Activated T-cell treated with anti-CD3 and anti-CD28 coated beads, Interleukin-2, amount 50 U/mL, for 4 hours (primary cell): ENCODE results near the gene SLC6A18. TPM values are rescaled to one million over a fixed set of nuclear protein-coding genes. Genes with fewer than 3 reads are reported as not detected.

Experiments used
- ATAC-seq, 2 donors: fragments of 200-7000 bp; cut with Tn5 transposase; one replicate each; pipeline ENCODE4 v1.10.0; 2021
- DNase-seq: peaks from one replicate; pipeline ENCODE4 v3.0.0-alpha.2; 2020
- H3K27me3 Mint-ChIP-seq: one replicate; pipeline ENCODE4 v1.8.0; 2021; ENCODE audit warnings: low read depth, mixed read lengths
- H3K36me3 Mint-ChIP-seq: one replicate; pipeline ENCODE4 v1.8.0; 2022; ENCODE audit warnings: mixed read lengths; ENCODE audit not compliant: insufficient read depth
- H3K4me1 Mint-ChIP-seq: one replicate; pipeline ENCODE4 v1.8.0; 2021; ENCODE audit warnings: low read depth, mixed read lengths
- H3K4me3 Mint-ChIP-seq: one replicate; pipeline ENCODE4 v1.8.0; 2021; ENCODE audit warnings: mild to moderate bottlenecking, moderate library complexity, mixed read lengths
- H3K9me3 Mint-ChIP-seq: one replicate; pipeline ENCODE4 v1.8.0; 2021; ENCODE audit warnings: mixed read lengths
- total RNA-seq, 3 donors: library from RNA; stranded (reverse); gene quantifications; one replicate each; pipeline ENCODE4 v1.2.1, GENCODE V29; 2021

SLC6A18 gene
- total RNA-seq, 3 donors from 2014 or later = not detected

DNA sequence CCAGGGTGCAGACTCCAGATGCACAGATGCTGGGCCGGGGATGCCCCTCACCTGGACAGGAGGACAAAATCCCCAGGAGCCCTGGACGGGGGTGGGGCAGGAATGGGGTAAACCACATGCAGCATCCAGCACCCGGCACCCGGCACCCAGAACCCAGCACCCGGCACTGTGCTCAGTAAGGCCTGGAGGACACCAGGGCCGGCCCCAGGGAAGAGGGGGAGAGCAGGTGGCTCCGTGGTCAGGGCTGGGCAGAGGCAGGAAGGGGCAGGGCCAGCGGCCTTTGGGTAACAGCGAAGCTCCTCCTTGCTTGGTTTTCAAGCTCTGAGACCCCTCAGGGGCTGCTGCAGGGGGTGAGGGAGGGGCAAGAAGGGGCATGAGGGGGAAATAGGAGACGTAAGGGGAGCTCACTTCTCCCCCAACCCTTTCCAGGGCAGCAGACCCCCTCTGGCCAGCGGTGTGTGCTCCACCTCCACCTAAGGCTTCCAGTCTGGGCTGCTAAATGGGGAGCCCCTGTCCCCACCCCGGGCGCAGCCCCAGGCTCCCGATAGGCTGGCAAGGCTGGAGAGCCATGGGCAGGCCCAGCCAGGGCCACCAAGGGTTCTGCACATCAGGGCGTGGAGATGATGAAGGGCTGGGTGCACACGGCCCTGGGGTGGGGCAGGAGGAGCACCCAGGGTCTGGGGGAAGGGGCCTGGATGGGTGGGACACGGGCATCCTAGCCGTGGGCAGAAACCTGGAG, 41.6 kb upstream of the SLC6A18 start:
- no peaks in the 10 kb centered on the region for H3K36me3 Mint-ChIP-seq
- DNase-seq (no peak), ATAC-seq (no peak)
- H3K27me3 Mint-ChIP-seq = peaks cover 7% of the 10 kb centered on the region
- H3K4me3 Mint-ChIP-seq = no peak overlapping the region
- H3K9me3 Mint-ChIP-seq = no peaks in the 10 kb centered on the region
- H3K4me1 Mint-ChIP-seq = no peaks in the 10 kb centered on the region

DNA sequence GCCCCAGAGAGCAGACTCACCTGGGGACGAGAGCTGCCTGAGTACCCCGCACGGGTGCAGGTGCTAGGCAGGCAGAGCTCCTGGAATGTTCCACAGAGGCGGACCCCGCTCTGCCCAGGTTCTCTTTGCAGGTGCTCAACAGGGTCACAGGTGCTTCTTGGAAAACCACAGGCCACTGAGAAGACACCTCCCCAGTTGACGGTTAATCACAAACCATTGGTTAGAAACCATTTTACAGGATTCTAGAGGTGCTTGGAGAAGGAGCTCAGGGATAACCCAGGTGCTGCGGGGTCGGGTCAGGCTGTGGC, 41.1 kb upstream of the SLC6A18 start:
- Mint-ChIP-seq H3K36me3 (no peaks in the 10 kb centered on the region), H3K4me1 (no peaks in the 10 kb centered on the region), H3K9me3 (no peaks in the 10 kb centered on the region), H3K27me3 (peaks cover 7% of the 10 kb centered on the region), H3K4me3 (no peak overlapping the region)
- DNase-seq = no peak
- no peak for ATAC-seq

DNA sequence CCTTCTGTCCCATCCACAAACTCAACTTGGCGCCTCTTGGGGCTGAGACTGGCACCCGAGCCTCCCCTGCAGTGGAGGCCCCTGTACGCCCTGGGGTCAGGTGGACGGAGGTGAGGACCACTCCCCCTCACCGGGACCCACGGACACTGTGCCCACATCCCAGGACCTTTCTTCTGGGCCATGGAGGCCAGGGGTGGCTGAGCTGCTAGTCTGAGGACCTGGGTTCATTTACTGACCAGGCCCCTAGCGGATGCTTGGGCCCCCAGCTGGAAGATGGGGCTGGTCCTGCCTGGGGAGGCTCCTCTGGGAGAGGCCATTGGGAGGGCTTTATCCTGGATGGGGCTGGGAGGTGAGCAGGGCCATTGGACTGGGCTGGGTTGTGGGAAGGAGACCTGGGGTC, 40.7 kb upstream of the SLC6A18 start:
- ATAC-seq = no peak
- Mint-ChIP-seq H3K36me3 (no peaks in the 10 kb centered on the region), H3K9me3 (no peaks in the 10 kb centered on the region), H3K4me1 (no peaks in the 10 kb centered on the region), H3K27me3 (peaks cover 7% of the 10 kb centered on the region), H3K4me3 (no peak overlapping the region)
- no peak for DNase-seq

DNA sequence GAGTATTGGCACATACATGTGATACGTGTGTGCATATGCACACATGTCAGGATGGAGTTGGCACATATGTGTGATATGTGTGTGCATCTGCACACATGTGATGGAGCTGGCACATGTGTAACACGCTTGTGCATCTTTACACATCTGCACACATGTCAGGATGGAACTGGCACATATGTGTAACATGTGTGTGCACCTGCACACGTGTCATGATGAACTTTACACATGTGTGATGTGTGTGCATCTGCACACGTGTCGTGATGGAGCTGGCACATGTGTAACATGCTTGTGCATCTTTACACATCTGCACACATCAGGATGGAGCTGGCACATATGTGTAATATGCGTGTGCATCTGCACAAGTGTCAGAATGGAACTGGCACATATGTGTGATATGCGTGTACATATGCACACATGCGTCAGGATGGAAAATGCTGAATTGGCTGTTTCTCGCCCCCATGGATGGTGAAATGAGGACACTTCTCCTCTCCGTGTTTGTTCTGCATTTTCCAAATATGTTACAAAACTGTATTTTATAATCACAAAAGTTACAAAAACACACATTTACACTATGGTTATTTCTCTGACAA, 40.0 kb upstream of the SLC6A18 start:
- ATAC-seq = no peak
- Mint-ChIP-seq H3K4me1 (no peaks in the 10 kb centered on the region), H3K4me3 (no peak overlapping the region), H3K27me3 (peaks cover 10% of the 10 kb centered on the region), H3K36me3 (no peaks in the 10 kb centered on the region), H3K9me3 (no peaks in the 10 kb centered on the region)
- no peak for DNase-seq

DNA sequence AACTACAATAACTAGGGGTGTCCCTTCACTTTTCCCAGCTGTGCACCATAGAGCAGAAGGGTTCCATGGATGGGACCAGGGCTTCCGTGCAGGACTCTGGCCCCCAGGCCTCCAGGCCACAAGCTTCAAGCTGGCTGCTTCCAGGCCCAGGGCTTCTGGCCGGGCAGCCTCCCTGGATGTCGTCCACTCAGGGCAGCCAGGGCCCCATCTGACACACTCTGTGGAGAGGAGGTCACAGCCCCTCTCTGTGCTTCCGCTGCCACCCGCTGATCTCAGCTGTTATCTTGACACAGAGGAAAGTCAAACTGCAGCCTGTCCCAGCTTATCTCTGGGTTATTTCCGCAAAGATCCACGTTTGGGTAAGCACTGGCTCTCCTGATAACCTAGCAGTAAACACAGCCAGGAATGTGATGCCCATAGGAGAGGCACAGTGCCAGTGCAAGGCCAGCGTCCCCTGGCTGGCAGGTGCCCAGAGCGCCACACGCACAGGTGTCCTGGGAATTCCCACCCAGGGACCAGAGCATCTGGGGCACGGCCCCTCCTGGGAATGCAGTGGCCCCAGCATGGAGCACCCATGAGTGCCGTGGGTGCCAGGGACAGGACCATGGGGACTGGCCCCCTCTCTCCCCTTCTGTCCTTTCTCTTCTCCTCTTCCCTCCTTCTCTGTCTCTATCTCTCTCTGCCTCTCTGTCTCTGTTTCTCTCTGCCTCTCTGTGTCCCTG, 39.4 kb upstream of the SLC6A18 start:
- Mint-ChIP-seq H3K9me3 (no peaks in the 10 kb centered on the region), H3K36me3 (no peaks in the 10 kb centered on the region), H3K4me1 (no peaks in the 10 kb centered on the region), H3K27me3 (peaks cover 17% of the 10 kb centered on the region), H3K4me3 (no peak overlapping the region)
- DNase-seq (no peak), ATAC-seq (no peak)

DNA sequence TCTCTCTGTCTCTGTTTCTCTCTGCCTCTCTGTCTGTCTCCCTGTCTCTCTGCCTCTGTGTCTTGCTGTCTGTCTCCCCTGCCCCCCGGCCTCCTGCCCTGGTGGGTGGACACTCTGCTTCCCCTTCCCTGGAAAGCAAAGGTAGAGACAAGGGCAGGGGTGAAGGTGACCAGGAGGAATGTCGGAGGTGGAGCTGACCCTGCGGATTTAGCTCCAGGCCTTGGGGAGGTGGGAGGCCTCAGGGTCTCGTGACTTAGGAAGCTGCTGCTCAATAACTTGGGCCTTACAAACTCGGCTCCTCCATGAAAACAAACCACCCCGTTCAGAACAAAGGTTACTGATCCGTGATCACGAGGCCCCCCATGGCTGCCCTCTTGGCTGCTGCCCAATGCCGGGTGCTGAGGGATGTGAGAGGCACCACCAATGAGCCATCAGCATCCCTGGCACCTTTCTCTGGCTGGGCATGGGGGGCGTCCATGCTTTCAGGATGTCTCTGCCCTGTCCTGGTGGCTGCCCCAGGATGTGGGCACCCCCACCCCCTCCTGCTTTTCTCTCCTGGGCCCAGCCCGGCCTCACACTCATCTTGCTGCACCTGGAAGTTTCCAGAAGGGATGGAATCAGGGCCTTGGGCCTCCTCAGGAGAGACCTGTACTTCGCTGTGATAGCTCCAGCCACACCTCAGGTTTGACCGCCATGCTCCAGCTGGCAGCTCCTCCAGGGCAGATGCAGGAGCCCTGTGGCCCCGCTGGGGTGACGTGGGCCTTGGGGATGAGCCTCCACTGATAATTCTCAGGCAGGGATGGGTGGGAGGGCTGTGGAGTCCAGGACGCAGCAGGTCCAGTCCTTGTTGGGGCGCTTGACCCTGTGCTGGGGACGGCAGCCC, 38.6 kb upstream of the SLC6A18 start:
- Mint-ChIP-seq H3K36me3 (no peaks in the 10 kb centered on the region), H3K4me3 (no peak overlapping the region), H3K9me3 (no peaks in the 10 kb centered on the region), H3K27me3 (peaks cover 20% of the 10 kb centered on the region), H3K4me1 (no peaks in the 10 kb centered on the region)
- ATAC-seq (no peak), DNase-seq (no peak)

DNA sequence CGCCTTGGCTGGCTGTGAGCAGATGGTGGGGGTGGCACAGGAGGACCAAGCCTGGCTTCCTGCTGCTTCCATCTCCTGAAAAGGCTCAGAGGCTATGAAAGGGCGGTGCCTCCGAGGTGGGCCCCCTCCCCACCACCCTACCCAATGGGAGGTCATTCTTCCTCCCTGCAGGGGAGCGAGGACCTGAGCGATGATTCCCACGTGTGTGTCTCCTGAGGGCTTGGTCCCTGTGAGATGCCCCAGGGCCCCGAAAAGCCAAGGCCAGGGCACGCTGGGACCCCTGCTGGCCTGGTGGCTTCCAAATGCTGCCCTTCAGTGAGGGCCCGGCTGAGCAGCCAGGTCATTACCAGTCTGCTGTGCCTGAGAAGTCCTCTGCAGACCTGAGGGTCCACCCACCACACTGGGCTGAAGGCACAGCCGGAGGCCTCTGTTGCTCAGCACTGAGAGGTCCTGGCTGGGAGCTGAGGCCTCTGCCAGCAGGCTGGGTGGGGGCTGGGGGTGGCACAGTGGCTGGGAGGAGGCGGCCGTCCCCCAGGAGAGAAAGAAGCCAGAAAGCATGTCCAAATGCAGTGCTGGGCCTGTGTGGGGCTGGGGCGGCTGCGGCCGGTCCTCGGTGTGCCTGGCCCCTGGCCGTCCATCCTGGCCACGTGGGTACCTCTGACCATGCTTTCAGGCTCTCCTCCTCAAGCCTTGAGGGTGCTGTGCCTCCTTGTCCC, 37.8 kb upstream of the SLC6A18 start:
- H3K36me3 Mint-ChIP-seq = no peaks in the 10 kb centered on the region
- peaks cover 20% of the 10 kb centered on the region for H3K27me3 Mint-ChIP-seq

DNA sequence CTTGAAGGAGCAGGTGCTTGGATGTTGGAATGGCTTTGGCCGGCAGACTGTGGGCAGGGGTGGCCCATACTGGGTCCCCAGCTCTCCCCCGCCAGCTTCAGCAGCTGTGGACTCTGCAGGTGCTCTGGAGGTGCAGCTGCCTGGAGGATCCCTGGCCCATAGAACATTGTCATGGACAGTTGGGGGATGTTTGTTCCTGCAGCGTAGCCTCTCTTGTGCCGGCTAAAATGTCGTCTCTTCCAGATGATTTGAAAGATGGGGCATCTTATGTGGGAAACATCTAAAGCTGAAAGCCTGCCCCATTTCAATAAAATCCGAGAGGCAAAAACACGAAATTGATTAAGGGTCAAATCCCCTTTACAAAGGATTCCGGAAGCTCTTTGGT, 37.2 kb upstream of the SLC6A18 start:
- H3K36me3 Mint-ChIP-seq = no peaks in the 10 kb centered on the region
- DNase-seq (no peak), ATAC-seq (no peak)
- H3K9me3 Mint-ChIP-seq = no peaks in the 10 kb centered on the region
- H3K4me1 Mint-ChIP-seq = no peaks in the 10 kb centered on the region
- peaks cover 20% of the 10 kb centered on the region for H3K27me3 Mint-ChIP-seq
- no peak overlapping the region for H3K4me3 Mint-ChIP-seq

More for the DNA sequence above, 37.8 kb upstream of the SLC6A18 start:
- DNase-seq = no peak
- Mint-ChIP-seq H3K4me3 (no peak overlapping the region), H3K9me3 (no peaks in the 10 kb centered on the region), H3K4me1 (no peaks in the 10 kb centered on the region)
- no peak for ATAC-seq

DNA sequence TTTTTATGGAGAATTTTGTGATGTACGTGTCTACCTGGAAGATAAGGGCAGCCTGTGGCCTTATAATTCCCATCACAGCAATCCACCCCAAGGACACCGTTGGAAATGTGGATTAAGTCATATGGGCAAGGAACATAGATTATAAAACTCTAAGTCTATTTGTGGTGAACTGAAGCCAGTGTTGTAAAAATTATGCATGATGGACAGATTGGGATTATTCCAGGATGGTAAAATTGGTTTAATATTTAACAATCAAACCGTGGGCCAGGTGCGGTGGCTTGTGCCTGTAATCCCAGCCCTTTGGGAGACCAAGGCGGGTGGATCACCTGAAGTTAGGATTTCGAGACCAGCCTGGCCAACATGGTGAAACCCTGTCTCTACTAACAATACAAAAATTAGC, 36.7 kb upstream of the SLC6A18 start:
- no peaks in the 10 kb centered on the region for H3K36me3 Mint-ChIP-seq
- no peaks in the 10 kb centered on the region for H3K9me3 Mint-ChIP-seq
- peaks cover 22% of the 10 kb centered on the region for H3K27me3 Mint-ChIP-seq
- DNase-seq = no peak
- ATAC-seq = no peak
- H3K4me1 Mint-ChIP-seq = no peaks in the 10 kb centered on the region
- no peak overlapping the region for H3K4me3 Mint-ChIP-seq

DNA sequence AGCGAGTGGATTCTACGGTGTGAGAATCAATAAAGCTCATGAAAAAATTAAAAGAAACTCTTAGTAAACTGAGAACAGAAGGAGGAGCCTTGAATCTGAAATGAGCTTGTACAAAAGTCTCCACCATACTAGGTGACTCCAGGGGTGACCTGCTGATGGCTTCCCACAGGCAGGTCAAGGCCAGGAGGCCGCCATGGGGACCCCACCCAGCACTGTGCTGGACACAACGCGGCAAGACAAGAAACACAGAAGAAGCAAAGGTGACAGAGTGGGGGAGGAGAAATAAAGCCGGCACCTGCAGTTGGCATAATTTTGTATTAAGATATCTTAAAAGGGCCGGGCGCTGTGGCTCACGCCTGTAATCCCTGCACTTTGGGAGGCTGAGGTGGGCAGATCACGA, 35.9 kb upstream of the SLC6A18 start:
- Mint-ChIP-seq H3K36me3 (no peaks in the 10 kb centered on the region), H3K9me3 (no peaks in the 10 kb centered on the region), H3K4me1 (no peaks in the 10 kb centered on the region), H3K4me3 (no peak overlapping the region), H3K27me3 (peaks cover 24% of the 10 kb centered on the region)
- no peak for DNase-seq
- no peak for ATAC-seq

DNA sequence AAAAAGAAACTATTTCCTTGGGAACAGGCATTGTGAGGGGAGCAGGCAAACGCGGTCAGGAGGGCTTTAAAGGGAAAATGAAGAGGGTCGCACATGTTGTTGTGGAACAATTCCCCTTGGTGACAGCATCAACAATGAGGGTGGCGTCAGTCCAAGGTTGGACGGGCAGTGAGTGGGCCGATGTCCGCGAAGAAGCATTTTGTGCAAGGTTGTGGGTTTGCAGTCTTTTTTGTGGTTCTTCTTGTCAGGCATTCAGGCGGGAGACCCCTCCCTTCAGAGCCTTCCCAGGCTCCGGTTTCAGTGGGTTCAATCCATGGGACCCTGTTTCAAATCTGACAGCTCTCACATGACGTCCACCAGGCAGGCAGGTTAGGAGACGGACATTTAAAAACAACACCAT, 34.9 kb upstream of the SLC6A18 start:
- H3K36me3 Mint-ChIP-seq = no peaks in the 10 kb centered on the region
- H3K9me3 Mint-ChIP-seq = no peaks in the 10 kb centered on the region
- DNase-seq (no peak), ATAC-seq (no peak)
- H3K27me3 Mint-ChIP-seq = peaks cover 26% of the 10 kb centered on the region
- no peaks in the 10 kb centered on the region for H3K4me1 Mint-ChIP-seq
- H3K4me3 Mint-ChIP-seq = no peak overlapping the region

DNA sequence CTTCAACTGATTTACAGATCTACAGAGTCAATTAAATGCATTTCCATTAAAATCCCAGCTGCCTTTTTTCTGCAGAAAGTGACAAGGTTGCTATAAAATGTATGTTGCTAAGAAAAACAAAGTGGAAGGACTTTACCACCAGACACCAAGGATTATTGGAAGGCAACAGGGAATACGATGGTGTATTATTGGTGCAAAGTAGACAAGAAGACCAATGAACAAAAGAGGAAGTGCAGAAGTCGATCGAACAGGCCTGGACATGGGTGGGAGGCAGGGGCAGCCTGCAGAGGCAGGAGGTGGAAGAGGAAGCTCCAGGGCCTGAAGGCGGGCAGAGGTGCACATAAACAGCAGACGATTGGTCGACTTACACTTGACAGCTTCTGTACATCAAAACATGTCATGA, 34.3 kb upstream of the SLC6A18 start:
- Mint-ChIP-seq H3K36me3 (no peaks in the 10 kb centered on the region), H3K4me1 (no peaks in the 10 kb centered on the region), H3K4me3 (no peak overlapping the region), H3K9me3 (no peaks in the 10 kb centered on the region), H3K27me3 (peaks cover 26% of the 10 kb centered on the region)
- DNase-seq = no peak
- no peak for ATAC-seq

DNA sequence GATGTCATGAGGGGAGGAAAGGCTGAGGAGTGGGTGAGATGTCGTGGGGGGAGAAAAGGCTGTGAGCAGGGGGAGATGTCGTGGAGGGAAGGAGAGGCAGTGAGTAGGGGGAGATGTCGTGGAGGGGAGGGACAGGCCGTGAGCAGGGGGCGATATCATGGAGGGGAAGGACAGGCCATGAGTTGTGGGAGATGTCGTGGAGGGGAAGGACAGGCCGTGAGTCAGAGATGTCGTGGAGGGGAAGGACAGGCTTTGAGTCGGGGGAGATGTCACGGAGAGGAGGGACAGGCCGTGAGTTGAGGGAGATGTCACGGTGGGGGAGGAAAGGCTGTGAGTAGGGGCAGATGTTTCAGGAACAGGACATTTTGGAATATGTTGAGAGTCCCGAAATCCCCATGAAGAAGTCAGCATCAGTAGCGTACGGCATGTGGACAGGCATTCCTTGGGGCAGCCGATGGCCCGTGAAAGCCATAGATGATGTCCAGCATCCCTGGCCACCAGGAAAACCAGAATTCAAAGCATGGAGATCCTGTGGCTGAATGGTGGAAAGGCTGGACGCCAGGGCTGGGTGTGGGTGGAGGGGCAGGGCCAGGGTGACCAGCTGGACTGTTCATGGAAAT, 32.1 kb upstream of the SLC6A18 start:
- Mint-ChIP-seq H3K9me3 (no peaks in the 10 kb centered on the region), H3K27me3 (peaks cover 26% of the 10 kb centered on the region), H3K36me3 (no peaks in the 10 kb centered on the region), H3K4me1 (no peaks in the 10 kb centered on the region), H3K4me3 (no peak overlapping the region)
- ATAC-seq (no peak), DNase-seq (no peak)

DNA sequence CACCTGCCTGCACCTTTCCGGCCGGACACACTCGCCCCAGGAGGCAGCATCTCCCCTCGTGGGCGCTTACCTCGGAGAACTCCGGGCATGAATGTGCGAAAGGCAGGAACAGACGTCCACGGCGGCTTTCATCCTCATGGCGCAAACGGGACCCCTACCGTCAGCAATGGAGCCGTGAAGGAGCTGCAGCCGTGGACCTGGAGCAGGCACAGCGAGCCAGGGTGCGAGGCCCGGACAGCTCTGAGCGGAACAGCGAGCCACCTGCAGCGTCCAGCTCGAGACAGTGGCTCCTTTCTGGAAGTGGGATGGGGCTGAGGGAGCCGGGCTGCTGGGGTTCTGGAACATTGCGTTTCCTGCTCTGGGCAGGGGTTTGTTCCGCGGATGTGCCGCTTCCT, 31.6 kb upstream of the SLC6A18 start:
- Mint-ChIP-seq H3K27me3 (peaks cover 22% of the 10 kb centered on the region), H3K36me3 (no peaks in the 10 kb centered on the region), H3K9me3 (no peaks in the 10 kb centered on the region), H3K4me1 (no peaks in the 10 kb centered on the region), H3K4me3 (no peak overlapping the region)
- ATAC-seq (no peak), DNase-seq (no peak)
